GM18498 (cell line): ENCODE measurements around the gene PKP3.
"Not testable (repeated sequence)": the region's sequence is repeated elsewhere in the genome, so short reads cannot be mapped to it uniquely, and the experiment has no call there.

Experiments
- ATAC-seq: cut with Tn5 transposase; IDR thresholded peaks from one replicate; pipeline ENCODE4 v1.9.1; 2021; ENCODE audit warnings: mild to moderate bottlenecking, moderate library complexity; ENCODE audit not compliant: unreplicated experiment

Gene PKP3

DNA sequence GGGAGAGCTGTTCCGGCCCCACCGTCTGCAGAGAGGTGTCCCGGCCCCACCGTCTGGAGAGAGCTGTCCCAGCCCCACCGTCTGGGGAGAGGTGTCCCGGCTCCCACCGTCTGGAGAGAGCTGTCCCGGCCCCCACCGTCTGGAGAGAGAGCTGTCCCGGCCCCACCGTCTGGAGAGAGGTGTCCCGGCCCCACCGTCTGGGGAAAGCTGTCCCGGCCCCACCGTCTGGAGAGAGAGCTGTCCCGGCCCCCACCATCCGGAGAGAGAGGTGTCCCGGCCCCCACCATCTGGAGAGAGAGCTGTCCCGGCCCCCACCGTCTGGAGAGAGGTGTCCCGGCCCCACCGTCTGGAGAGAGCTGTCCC is 30.6 kb upstream of the PKP3 start:
- ATAC-seq: not testable (repeated sequence)

DNA sequence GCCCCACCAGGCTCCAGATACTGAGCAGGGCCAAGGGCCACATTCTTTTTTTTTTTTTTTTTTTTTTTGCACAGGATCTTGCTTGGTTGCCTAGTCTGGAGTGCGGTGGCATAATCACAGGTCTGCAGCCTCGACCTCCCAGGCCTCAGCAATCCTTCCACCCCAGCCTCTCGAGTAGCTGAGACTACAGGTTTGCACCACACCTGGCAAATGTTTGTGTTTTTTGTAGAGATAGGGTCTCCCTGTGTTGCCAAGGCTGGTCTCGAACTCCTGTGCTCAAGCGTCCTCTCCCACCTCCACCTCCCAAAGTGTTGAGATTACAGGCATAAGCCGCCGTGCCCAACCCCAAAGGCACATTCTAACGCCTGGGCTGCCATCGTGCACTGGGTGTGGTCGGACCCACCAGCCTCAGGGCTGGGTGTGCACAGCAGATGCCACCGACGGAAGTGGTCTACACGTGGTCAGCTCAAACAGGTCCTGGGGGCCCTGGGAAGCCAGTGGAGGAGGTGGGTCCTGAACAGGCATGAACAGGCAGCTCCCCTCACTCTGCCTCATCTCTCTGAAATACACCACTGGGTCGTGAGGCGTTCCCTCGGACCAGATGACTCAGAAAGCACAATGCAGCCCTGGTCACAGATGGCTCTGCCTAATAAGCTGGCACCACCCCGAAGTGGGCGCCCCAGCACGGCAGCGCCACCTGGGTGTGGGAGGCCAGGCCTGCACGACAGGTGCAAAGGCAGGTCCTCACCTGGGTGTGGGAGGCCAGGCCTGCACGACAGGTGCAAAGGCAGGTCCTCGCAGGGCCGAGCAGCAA is 29.9 kb upstream of the PKP3 start:
- no peak for ATAC-seq

DNA sequence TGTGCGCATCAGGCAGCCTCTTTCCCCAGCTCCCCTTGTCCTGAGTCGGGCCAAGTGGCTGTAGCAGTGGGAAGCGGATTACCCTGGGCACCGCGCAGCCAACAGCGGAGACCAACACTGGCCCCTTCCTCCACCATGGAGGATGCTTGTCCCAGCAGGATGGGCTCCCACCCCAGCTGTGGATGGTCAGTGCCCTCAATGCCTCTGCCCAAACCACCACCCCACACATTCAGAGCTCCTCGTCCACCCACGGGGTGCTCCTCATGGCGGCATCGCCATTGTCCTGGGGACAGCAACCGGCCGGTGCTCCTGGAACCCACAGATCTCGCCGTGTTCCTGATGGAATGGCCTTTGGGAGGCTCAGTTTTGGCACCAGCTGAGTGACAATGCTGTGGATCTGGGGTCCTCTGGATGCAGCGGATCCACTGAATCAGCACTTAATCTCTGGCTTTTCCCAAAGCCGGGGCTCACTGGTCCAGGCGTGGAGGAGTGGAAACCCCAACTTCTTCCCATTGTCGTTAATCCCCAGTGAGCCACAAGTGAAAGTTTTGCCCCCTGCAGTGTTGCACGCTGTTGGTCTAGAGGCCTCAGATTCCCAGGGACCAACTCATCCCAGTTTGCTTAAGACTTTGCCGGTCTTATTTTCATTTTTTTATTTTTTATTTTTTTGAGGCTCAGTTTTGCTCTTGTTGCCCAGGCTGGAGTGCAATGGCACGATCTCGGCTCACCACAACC is 28.9 kb upstream of the PKP3 start:
- ATAC-seq: no peak

DNA sequence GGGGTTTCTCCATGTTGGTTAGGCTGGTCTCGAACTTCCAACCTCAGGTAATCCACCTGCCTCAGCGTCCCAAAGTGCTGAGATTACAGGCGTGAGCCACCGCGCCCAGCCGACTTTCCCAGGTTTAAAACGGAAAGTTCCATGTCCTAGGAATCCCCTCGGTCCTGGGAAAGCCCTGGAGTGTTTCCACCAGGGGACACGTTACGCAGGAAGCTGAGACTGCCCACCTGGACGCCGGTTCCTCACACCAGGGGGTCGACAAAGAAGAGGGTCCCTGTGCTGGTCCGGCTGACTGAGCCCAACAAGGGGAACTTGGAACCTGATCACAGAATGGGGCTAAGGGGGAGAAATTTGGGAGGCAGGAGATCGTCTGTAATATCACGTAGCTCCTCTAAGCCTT is 28.2 kb upstream of the PKP3 start:
- no peak for ATAC-seq

DNA sequence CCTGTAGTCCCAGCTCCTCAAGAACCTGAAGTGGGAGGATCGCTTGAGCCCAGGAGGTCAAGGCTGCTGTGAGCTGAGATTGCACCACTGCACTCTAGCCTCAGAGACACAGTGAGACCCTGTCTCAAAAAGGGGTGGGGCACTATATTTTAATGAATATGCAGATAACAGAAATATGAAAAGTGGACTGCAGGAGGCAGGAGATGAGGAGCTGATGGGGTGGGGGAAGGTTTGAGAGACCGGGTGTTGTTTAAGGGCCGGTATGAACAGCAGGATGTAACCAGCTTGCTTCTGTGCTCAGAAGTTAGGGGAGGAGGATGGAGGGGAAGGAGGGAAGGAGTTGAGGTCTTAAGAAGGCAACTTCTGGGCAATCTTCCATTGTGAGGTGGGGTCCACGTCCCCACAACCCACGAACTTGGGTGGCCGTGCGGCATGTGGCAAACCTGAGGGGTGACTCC is 26.0 kb upstream of the PKP3 start:
- ATAC-seq: no peak

DNA sequence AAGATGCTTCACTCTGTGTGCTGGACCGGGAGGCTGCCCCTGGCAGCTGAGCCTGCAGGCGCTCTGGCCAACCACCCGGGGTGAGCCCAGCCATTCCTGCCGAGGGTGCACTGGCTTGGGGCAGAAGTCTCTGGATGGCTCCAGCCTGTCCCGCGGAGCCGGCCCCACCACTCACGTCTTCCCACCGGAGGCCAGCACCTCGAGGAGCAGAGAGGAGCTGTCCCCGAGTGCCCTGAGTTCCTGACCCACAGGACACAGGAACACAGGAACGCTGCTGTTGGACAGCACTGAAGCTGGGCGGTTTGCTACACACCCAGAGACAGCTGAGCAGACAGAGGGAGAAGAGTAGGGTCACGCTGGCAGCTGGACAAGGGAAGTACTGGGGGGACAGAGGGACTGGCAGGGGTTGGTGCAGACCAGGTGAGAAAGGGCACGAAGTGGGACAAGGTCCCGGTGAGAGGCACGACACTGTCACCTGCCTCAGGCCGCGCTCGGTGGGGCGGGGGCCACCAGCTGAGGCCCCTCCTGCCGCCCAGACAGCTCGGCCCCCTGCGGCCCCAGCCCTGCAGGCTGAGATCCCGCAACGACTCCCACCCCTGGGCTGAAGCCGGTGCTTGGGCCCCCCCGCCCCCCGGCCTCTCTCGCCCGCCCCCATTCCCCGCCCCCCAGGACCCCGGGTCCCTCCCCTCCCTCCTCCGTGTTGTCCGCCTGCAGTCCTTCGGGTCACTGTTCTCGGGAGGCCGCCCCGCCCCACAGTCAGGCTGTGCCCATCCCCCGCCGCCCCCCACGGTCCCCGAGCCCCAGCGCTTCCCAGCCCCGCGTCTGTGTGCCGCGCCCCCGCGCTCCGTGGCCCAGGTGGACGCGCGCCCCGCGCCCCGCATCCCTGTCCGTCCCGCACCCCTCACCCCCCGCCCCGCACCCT is 25.3 kb upstream of the PKP3 start:
- no peak for ATAC-seq

DNA sequence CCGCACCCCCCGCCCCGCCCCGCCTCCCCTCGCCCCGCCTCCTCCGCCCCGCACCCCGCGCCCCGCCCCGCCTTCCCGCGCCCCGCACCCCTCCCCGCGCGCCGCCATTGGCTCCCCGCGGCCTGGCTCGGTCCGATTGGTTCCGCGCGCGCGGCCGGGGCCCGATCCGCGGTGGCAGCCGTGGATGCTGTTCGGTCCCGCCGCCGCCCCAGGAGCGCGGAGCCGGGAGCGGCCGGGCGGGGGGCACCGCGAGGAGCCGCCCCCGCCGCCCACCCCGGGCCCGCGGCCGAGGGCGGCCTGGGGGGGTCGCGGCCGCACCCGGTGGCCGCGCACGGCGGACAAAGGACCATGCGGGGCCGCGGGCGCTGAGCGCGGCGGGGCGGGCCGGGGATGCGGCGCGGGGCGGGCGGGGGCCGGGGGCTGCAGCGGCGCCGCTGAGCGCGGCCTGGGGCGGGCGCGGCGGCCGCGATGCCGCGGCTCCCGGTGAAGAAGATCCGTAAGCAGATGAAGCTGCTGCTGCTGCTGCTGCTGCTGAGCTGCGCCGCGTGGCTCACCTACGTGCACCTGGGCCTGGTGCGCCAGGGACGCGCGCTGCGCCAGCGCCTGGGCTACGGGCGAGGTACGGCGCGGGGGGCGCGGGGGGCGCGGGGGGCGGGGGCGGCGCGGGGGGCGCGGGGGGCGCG is 24.5 kb upstream of the PKP3 start, which contains the start of gene B4GALNT4:
B4GALNT4 (plus strand) TSS at position 164 of the 683 bp plus-strand sequence; CDS start at position 469, 305 bp downstream.
- ATAC-seq: no peak

DNA sequence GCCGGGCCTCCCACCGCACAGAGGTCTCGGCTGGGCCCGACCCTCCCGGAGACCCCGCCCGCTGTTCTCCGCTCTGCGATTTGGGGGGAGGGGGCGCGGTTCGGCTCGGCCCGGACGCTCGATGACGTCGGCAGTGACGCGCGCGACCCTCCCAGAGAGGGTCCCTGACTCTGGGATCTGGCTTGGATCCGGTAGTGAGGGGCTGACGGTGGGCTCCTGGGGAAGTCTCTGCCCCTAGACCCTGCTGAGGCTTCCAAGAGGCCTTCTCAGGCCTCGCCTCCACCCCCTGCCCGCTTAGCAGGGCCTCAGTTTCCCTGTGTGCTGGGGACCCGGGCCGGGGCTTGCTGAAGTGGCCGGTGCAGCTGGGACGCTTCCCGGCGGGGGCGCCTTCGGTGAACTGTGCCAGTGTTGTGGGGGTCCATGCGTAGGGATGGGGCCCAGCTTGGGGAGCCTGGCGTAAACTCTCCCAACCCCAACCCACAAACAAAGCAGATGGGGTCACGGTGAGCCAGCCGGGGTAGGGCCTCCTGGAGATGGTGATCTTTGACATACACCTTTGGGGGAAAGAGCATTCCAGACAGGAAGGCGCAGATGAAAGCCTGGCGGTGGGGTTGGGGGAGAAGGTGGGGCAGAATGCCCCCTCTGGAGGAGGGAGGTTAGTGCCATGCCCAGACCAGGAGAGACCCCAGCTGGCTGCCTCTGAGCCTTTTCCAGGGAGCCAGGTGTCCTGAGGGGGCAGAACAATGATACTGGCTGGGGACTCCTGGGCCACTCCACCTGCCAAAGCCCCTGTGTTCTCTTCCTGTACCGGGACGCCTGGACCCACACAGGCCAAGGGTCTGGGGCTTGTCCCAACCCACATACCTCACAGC is 23.7 kb upstream of the PKP3 start:
- no peak for ATAC-seq

DNA sequence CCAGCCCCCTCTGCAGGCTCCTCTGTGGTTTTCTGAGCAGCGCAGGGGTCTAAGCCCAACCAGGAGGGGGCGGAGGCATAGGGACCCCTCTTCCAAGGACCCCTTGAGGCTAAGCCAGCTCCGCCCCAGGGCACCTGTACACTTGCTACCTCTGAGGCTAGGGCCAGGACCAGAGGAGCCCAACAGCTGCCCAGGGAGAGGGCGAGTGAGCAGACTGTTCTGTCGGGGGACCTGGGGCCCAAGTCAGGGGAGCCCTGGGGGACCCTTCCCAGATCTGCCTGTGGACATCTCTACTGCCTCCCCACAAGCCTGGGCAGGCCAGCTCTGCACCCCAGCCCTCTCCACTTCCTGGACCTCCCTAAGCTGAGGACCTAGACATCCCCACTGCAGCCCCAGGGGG is 23.0 kb upstream of the PKP3 start:
- no peak for ATAC-seq

DNA sequence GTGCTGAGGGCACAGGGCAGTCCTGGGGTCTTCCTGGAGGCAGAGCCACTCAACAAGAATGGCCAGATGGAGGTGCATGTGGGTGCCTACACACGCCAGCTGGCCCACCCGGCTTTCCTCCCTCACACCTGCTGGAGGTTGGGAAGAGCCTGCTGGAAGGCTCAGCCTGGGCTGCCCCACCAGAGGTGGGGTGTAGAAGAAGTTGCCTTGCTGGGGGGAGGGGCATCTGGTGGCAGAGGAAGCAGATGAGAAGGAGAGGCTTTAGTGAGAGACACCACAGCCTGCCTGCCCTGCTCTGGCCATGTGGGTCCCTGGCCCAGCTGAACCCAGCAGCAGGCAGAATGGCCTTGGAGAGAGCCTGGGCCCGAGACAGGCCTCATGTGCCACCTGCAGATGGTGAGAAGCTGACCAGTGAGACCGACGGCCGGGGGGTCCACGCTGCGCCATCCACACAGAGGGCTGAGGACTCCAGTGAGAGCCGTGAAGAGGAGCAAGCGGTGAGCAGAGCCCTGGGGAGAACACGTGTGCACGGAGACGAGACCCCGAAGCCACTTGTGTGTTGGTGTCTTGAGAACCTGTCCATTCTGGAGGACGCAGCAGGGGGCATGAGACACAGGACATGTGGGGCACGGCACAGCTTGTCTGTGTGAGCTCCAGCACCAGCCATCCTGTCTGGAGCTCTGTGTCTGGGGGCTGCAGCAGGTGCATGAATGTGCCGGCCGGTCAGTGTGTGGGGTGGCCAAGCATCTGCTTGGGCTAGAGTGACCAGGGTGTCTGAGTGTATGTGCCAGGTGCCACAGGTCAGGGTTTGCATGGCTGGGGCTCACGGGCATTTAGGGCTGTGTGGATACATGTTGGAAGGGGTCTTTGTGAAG is 22.1 kb upstream of the PKP3 start:
- ATAC-seq: no peak

DNA sequence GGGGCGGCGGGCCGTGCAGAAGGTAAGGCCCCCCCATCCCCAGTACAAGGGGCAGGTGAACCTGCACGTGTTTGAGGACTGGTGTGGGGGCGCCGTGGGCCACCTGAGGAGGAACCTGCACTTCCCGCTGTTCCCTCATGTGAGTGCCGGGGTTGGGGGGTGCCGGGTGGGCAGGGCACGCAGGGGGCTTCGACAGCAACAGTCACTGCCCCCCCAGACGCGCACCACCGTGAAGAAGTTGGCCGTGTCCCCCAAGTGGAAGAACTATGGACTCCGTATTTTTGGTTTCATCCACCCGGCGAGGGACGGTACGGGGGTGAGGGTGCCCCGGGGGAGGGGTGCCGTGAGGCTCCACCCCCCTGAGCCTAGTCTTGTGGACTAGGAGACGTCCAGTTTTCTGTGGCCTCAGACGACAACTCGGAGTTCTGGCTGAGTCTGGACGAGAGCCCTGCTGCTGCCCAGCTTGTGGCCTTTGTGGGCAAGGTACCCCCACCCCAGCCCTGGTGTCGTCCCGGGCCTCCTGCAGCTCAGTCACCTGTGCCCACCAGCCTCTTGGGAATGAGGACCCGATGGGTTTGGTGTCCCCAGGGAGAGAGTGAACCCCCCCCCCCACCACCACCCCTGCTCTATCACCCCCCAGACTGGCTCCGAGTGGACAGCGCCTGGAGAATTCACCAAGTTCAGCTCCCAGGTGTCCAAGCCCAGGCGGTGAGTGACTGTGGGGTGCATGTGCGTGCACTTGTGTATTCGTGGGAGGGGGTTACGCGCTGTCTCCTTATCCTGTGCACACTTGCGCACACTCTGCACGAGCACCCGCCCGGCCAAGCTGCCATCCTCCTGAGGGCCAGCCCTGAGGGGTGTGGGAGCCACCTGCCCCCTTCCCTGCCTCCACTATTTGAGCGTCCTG is 20.9 kb upstream of the PKP3 start:
- no peak for ATAC-seq

DNA sequence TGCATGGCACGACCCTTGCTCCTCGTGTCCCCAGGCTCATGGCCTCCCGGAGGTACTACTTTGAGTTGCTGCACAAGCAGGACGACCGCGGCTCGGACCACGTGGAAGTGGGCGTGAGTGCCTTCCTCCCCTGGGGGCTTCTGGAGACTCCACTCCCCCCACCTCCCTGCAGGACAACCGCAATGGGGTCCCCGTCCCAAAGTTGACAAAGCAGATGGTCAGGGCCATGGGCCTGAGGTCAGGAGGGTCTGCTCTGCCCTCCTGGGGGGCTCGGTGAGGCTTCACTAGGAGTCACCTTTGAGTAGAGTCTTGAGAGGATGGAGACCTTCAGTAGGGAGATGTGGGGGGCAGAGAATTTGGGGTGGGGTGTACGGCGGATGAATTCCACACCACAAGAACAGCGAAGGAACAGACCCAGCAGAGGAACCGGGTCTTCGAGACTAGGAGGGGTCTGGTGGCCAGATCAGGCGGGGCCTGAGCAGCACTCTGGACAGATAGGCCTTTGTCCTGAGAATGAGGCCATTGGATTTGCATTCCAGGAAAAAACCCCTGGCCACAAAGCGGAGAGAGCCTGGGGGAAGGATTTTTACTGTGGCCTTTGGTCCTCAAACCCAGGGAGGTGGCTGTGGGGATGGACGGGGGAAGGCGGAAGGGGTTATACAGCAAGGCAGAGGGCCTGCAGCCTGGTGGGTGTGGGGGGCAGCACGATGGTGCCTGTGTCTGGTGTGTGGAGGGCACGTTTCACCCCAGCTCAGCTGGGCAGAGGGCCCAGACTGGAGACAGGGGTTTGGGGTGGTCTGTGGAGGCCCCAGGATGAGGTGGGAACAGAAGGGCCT is 20.1 kb upstream of the PKP3 start:
- ATAC-seq: no peak

DNA sequence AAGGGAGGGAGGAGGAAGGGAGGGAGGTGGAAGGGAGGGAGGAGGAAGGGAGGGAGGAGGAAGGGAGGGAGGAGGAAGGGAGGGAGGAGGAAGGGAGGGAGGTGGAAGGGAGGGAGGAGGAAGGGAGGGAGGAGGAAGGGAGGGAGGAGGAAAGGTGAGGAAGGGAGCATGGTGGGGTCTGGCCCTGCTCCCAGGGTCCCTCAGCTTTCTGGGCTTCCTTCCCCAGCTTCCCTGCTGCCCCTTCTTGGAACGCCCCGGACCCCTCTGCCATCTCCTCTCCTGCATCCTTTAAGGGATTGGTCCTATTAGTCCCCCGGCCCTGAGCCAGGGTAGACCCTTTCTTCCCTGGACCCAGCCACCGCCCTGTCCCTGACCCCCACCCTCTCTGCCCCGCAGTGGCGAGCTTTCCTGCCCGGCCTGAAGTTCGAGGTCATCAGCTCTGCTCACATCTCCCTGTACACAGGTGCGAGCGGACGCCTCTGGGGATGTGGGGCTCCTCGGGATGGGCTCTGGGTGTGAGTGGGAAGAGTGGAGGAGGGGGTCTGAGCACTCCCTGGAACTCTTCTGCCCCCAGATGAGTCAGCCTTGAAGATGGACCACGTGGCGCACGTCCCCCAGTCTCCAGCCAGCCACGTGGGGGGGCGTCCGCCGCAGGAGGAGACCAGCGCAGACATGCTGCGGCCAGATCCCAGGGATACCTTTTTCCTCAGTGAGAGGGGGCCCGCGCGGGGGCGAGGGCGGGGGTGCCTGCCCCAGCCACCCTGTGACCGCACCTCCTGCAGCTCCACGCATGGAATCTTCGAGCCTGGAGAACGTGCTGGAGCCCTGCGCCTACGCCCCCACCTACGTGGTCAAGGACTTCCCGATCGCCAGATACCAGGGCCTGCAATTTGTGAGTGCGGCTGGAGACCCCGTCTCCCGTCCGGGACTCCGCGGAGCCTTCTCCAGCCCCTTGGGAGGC is 18.7 kb upstream of the PKP3 start:
- ATAC-seq: no peak

DNA sequence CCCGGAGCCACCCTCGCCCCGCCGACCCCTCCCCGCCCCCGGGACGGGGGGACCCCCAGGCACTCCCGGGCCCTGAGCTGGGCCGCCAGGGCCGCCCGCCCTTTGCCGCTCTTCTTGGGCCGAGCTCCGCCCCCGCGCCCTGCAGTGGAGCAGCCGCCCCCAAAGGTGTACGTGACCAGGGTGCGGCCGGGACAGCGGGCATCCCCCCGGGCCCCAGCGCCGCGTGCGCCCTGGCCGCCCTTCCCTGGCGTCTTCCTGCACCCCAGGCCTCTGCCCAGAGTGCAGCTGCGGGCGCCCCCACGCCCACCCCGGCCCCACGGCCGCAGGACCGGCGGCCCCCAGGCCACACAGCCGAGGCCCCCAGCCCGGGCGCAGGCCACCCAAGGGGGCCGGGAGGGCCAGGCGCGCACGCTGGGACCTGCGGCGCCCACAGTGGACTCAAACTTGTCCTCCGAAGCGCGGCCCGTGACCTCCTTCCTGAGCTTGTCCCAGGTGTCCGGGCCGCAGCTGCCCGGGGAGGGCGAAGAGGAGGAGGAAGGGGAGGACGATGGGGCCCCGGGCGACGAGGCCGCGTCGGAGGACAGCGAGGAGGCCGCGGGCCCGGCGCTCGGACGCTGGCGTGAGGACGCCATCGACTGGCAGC is 17.4 kb upstream of the PKP3 start:
- ATAC-seq: no peak

DNA sequence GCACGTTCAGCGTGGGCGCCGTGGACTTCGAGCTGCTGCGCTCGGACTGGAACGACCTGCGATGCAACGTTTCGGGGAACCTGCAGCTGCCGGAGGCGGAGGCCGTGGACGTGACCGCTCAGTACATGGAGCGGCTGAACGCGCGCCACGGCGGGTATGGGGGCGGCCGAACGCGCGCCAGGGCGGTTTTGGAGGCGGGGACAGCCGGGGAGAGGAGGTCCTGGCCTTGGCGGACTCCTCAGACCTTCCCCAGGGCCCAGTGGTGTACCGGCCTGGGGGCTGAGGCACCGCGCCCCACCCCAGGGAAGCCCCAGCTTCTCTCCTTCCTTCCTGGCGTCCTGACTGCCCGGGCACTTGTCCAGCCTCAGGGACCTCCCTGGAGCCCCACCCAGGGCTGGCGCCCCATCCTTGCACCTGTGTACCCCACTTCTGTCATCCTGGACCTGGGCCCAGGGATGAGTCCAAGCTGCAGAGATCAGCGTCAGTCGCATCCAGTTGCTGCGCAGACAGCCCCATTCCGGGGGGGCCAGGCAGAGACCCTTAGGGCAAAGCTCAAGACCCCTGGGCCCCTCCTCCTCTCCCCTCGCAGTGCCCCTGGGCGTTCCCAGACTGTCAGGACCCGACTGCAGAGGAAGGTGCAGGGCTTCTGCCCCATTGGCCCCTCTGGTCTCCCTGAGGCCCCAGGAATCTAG is 16.7 kb upstream of the PKP3 start:
- ATAC-seq: no peak
